SJCRH30 (cell line): ENCODE measurements around the gene WDR11. TPM values are rescaled to one million over a fixed set of nuclear protein-coding genes. Genes with fewer than 3 reads are reported as not detected.

Experiments
- DNase-seq, 2 experiments: peaks; one replicate each; pipeline ENCODE4 v3.0.0-alpha.2; 2015 to 2020
- H3K27ac ChIP-seq: fragments of 250-450 bp; sonication (Bioruptor Pico); 2 replicates; pipeline ENCODE4 v1.5.1; 2020; ENCODE audit warnings: mild to moderate bottlenecking, moderate library complexity
- H3K27me3 ChIP-seq: fragments of 250-450 bp; sonication (Bioruptor Pico); 2 replicates; pipeline ENCODE4 v1.5.1; 2020; ENCODE audit warnings: mild to moderate bottlenecking, moderate library complexity
- H3K36me3 ChIP-seq: fragments of 250-450 bp; sonication (Bioruptor Pico); 2 replicates; pipeline ENCODE4 v1.5.1; 2020; ENCODE audit warnings: mild to moderate bottlenecking, moderate library complexity
- H3K4me1 ChIP-seq: fragments of 250-450 bp; sonication (Bioruptor Pico); 2 replicates; pipeline ENCODE4 v1.5.1; 2020; ENCODE audit warnings: mild to moderate bottlenecking, moderate library complexity
- H3K4me3 ChIP-seq: fragments of 250-450 bp; sonication (Bioruptor Pico); 2 replicates; pipeline ENCODE4 v1.5.1; 2020; ENCODE audit warnings: mild to moderate bottlenecking, moderate library complexity
- H3K9me3 ChIP-seq: fragments of 250-450 bp; sonication (Bioruptor Pico); replicated peaks from 2 replicates; pipeline ENCODE4 v1.5.1; 2020; ENCODE audit warnings: mild to moderate bottlenecking, moderate library complexity
- total RNA-seq: library from RNA; depleted of rRNA; stranded (reverse); fragments of >200 nt; shearing (Covaris generic); gene quantifications from 2 replicates; pipeline ENCODE4 v1.2.3, GENCODE V29; 2014; rRNA removed

The WDR11 gene
- total RNA-seq: 63.9 and 76.5 TPM in 2 replicates

GRCh38 chr10:120850911-120851865 is at the start of gene WDR11:
Gene WDR11 (plus strand): TSS chr10:120851362. CDS start chr10:120851421, 59 bp downstream.
- Histone ChIP-seq H3K27me3 (no peaks in the 10 kb centered on the region), H3K27ac (peak within 1 kb of the TSS; percentile 56), H3K4me3 (peak within 1 kb of the TSS; percentile 74), H3K9me3 (no peaks in the 10 kb centered on the region), H3K36me3 (peaks cover 24% of the 10 kb centered on the region), H3K4me1 (peaks cover 9% of the 10 kb centered on the region)
- peak; percentile 96 to 98 for DNase-seq

GRCh38 chr10:120802935-120803334 is 48.2 kb upstream of the WDR11 start:
- Histone ChIP-seq H3K36me3 (no peaks in the 10 kb centered on the region), H3K4me1 (no peaks in the 10 kb centered on the region), H3K27ac (no peak overlapping the region), H3K9me3 (no peaks in the 10 kb centered on the region), H3K4me3 (no peak overlapping the region), H3K27me3 (peaks cover 8% of the 10 kb centered on the region; the same call in 1 of the 2 replicates)
- no peak for DNase-seq

- Histone ChIP-seq H3K27ac (no peak overlapping the region), H3K27me3 (peaks cover 8% of the 10 kb centered on the region; the same call in 1 of the 2 replicates), H3K4me1 (no peaks in the 10 kb centered on the region), H3K4me3 (no peak overlapping the region), H3K36me3 (no peaks in the 10 kb centered on the region), H3K9me3 (no peaks in the 10 kb centered on the region)
- no peak for DNase-seq
Observed at GRCh38 chr10:120803972-120804371, 47.2 kb upstream of the WDR11 start.

- Histone ChIP-seq H3K4me1 (no peaks in the 10 kb centered on the region), H3K36me3 (no peaks in the 10 kb centered on the region), H3K27ac (no peak overlapping the region), H3K4me3 (no peak overlapping the region), H3K27me3 (peaks cover 3% of the 10 kb centered on the region; the same call in 1 of the 2 replicates), H3K9me3 (no peaks in the 10 kb centered on the region)
- DNase-seq: no peak
Observed at GRCh38 chr10:120805014-120805812, 45.9 kb upstream of the WDR11 start.

- Histone ChIP-seq H3K9me3 (no peaks in the 10 kb centered on the region), H3K27ac (no peak overlapping the region), H3K27me3 (peaks cover 5% of the 10 kb centered on the region; the same call in 1 of the 2 replicates), H3K4me3 (no peak overlapping the region), H3K36me3 (no peaks in the 10 kb centered on the region), H3K4me1 (no peaks in the 10 kb centered on the region)
- no peak for DNase-seq
Observed at GRCh38 chr10:120806081-120806480, 45.1 kb upstream of the WDR11 start.

GRCh38 chr10:120810298-120810697 is 40.9 kb upstream of the WDR11 start:
- H3K27ac ChIP-seq: no peak overlapping the region
- no peak overlapping the region for H3K4me3 ChIP-seq
- no peaks in the 10 kb centered on the region for H3K36me3 ChIP-seq

GRCh38 chr10:120813085-120813484 is 38.1 kb upstream of the WDR11 start:
- Histone ChIP-seq H3K4me1 (no peaks in the 10 kb centered on the region), H3K4me3 (no peak overlapping the region), H3K27ac (no peak overlapping the region), H3K9me3 (no peaks in the 10 kb centered on the region; the same call in 1 of the 2 replicates), H3K36me3 (no peaks in the 10 kb centered on the region), H3K27me3 (peaks cover 18% of the 10 kb centered on the region; the same call in 1 of the 2 replicates)
- no peak for DNase-seq

More at GRCh38 chr10:120810298-120810697, 40.9 kb upstream of the WDR11 start:
- Histone ChIP-seq H3K9me3 (no peaks in the 10 kb centered on the region; the same call in 1 of the 2 replicates), H3K4me1 (no peaks in the 10 kb centered on the region), H3K27me3 (peaks cover 18% of the 10 kb centered on the region; the same call in 1 of the 2 replicates)
- DNase-seq: peak; percentile 20 to 37

- no peaks in the 10 kb centered on the region for H3K36me3 ChIP-seq
- no peaks in the 10 kb centered on the region for H3K4me1 ChIP-seq
- no peak overlapping the region for H3K4me3 ChIP-seq
- 0 out of 2 replicates have a peak, but pooled peaks cover 6% of the 10 kb centered on the region for H3K27me3 ChIP-seq
- no peaks in the 10 kb centered on the region; the same call in 1 of the 2 replicates for H3K9me3 ChIP-seq
- no peak overlapping the region for H3K27ac ChIP-seq
- no peak for DNase-seq
Observed at GRCh38 chr10:120818301-120818700, 32.9 kb upstream of the WDR11 start.

- no peak overlapping the region for H3K4me3 ChIP-seq
- DNase-seq: no peak
- no peaks in the 10 kb centered on the region for H3K36me3 ChIP-seq
Observed at GRCh38 chr10:120819366-120819765, 31.8 kb upstream of the WDR11 start.

GRCh38 chr10:120823266-120823665 is 27.9 kb upstream of the WDR11 start:
- H3K27ac ChIP-seq: no peak overlapping the region

More at GRCh38 chr10:120819366-120819765, 31.8 kb upstream of the WDR11 start:
- Histone ChIP-seq H3K27ac (no peak overlapping the region), H3K4me1 (no peaks in the 10 kb centered on the region), H3K9me3 (no peaks in the 10 kb centered on the region; the same call in 1 of the 2 replicates), H3K27me3 (no peaks in the 10 kb centered on the region)

GRCh38 chr10:120824881-120825309 is 26.3 kb upstream of the WDR11 start:
- H3K27me3 ChIP-seq: no peaks in the 10 kb centered on the region
- H3K9me3 ChIP-seq: no peaks in the 10 kb centered on the region
- H3K4me3 ChIP-seq: no peak overlapping the region
- no peaks in the 10 kb centered on the region for H3K4me1 ChIP-seq
- H3K36me3 ChIP-seq: no peaks in the 10 kb centered on the region
- H3K27ac ChIP-seq: no peak overlapping the region
- peak; percentile 63 to 74 for DNase-seq

More at GRCh38 chr10:120823266-120823665, 27.9 kb upstream of the WDR11 start:
- no peak overlapping the region for H3K4me3 ChIP-seq
- no peaks in the 10 kb centered on the region for H3K9me3 ChIP-seq
- no peak for DNase-seq
- no peaks in the 10 kb centered on the region for H3K36me3 ChIP-seq
- no peaks in the 10 kb centered on the region for H3K4me1 ChIP-seq
- H3K27me3 ChIP-seq: no peaks in the 10 kb centered on the region

GRCh38 chr10:120825878-120826769 is 25.0 kb upstream of the WDR11 start:
- Histone ChIP-seq H3K27ac (no peak overlapping the region), H3K4me3 (no peak overlapping the region), H3K9me3 (no peaks in the 10 kb centered on the region), H3K36me3 (no peaks in the 10 kb centered on the region), H3K27me3 (no peaks in the 10 kb centered on the region), H3K4me1 (no peaks in the 10 kb centered on the region)
- no peak for DNase-seq

- Histone ChIP-seq H3K9me3 (no peaks in the 10 kb centered on the region), H3K4me3 (no peak overlapping the region), H3K27ac (no peak overlapping the region), H3K27me3 (no peaks in the 10 kb centered on the region), H3K36me3 (no peaks in the 10 kb centered on the region), H3K4me1 (no peaks in the 10 kb centered on the region)
- DNase-seq: no peak
Observed at GRCh38 chr10:120827251-120827875, 23.8 kb upstream of the WDR11 start.
